K562 (cell line): ENCODE data around the gene CEP20. TPM values are rescaled to one million over a fixed set of nuclear protein-coding genes. Genes with fewer than 3 reads are reported as not detected.
A peak's percentile ranks its signal among the peaks of the same experiment; 100 is the strongest.

Experiments
- ARID1B ChIP-seq: fragments of 450-650 bp; IDR thresholded peaks from 2 replicates; pipeline ENCODE4 v1.6.1; 2016; ENCODE audit warnings: antibody characterized with exemption, mild to moderate bottlenecking, inconsistent platforms
- EP400 ChIP-seq: fragments of 450-650 bp; IDR thresholded peaks from 2 replicates; pipeline ENCODE4 v1.6.1; 2017; ENCODE audit warnings: antibody characterized with exemption, mild to moderate bottlenecking, moderate library complexity
- FOXJ3 ChIP-seq: sonication (generic); formaldehyde crosslinking; IDR thresholded peaks from 2 replicates; pipeline ENCODE4 v1.4.0; 2020; ENCODE audit warnings: mild to moderate bottlenecking, missing genetic modification reagents
- JUND ChIP-seq, 2 experiments: IDR thresholded peaks; 2 replicates in 1 of 2; 3 replicates in 1 of 2; pipeline ENCODE4 v1.6.1; 2011; ENCODE audit warnings: borderline replicate concordance in 2 of 2, low read depth in 2 of 2, low read length in 2 of 2, improper control_type of control experiment in 1 of 2, missing biosample characterization in 1 of 2, missing genetic modification characterization in 1 of 2, missing genetic modification reagents in 1 of 2
- KAT2B ChIP-seq: IDR thresholded peaks from one replicate; pipeline ENCODE4 v1.6.1; 2012; ENCODE audit warnings: low read depth, mild to moderate bottlenecking, control low read depth, inconsistent platforms, low read length, moderate library complexity
- KAT8 ChIP-seq: fragments of 450-650 bp; IDR thresholded peaks from 2 replicates; pipeline ENCODE4 v1.6.1; 2016; ENCODE audit warnings: low read depth, mild to moderate bottlenecking
- MCM3 ChIP-seq: fragments of 450-650 bp; IDR thresholded peaks from 2 replicates; pipeline ENCODE4 v1.6.1; 2016
- MTF1 ChIP-seq: fragments of 250-450 bp; sonication (Bioruptor Pico); IDR thresholded peaks from 2 replicates; pipeline ENCODE4 v1.9.0; 2021; ENCODE audit warnings: moderate library complexity, mild to moderate bottlenecking, inconsistent platforms, borderline replicate concordance
- NFIC ChIP-seq: fragments of 450-650 bp; IDR thresholded peaks from 2 replicates; pipeline ENCODE4 v1.6.1; 2017; ENCODE audit warnings: mild to moderate bottlenecking, inconsistent platforms
- SETDB1 ChIP-seq: IDR thresholded peaks from one replicate; pipeline ENCODE4 v1.6.1; 2012; ENCODE audit warnings: low read length, control low read depth, inconsistent platforms
- TAF9B ChIP-seq: fragments of 450-650 bp; IDR thresholded peaks from 2 replicates; pipeline ENCODE4 v1.6.1; 2018; ENCODE audit warnings: mild to moderate bottlenecking; ENCODE audit not compliant: partially characterized antibody
- XRCC5 ChIP-seq: fragments of 200-400 bp; formaldehyde crosslinking; IDR thresholded peaks from 2 replicates; pipeline ENCODE4 v1.6.1; 2017; ENCODE audit warnings: low read depth, mild to moderate bottlenecking, low read length
- ZKSCAN1 ChIP-seq: fragments of 150-350 bp; IDR thresholded peaks from 2 replicates; pipeline ENCODE4 v1.6.1; 2016; ENCODE audit warnings: low read depth, low read length
- ZNF121 ChIP-seq: sonication (generic); formaldehyde crosslinking; conservative IDR thresholded peaks from 2 replicates; pipeline ENCODE4 v1.8.0; 2022; ENCODE audit warnings: missing genetic modification reagents
- ZNF134 ChIP-seq: fragments of 250-450 bp; sonication (Bioruptor Pico); conservative IDR thresholded peaks from 2 replicates; pipeline ENCODE4 v1.4.0; 2020
- ZNF79 ChIP-seq: fragments of 250-450 bp; sonication (Bioruptor Pico); IDR thresholded peaks from 2 replicates; pipeline ENCODE4 v1.4.0; 2020; ENCODE audit warnings: low read depth, mild to moderate bottlenecking, moderate library complexity
- polyA plus RNA-seq, 8 experiments: library from polyadenylated mRNA; depleted of rRNA in 4 of 8; stranded (reverse) in 5 of 8; unstranded in 3 of 8; fragments of >200 nt; fragmentation: Nextera tagmentation in 2 of 8; fragmentation: Illumina TruSeq in 1 of 8; extraction: Ambion mirVana in 2 of 8; extraction: Trizol in 1 of 8; gene quantifications; 2 replicates each; pipeline versions ENCODE4 v1.2.1 to v1.2.3, GENCODE V29; 2011 to 2014; ENCODE audit warnings: inconsistent platforms in 1 of 8, missing spikeins in 1 of 8
- total RNA-seq, 7 experiments: library from RNA; depleted of rRNA in 6 of 7; stranded (reverse); fragments of >200 nt in 6 of 7; fragmentation: Illumina TruSeq in 2 of 7; extraction: Trizol in 2 of 7; gene quantifications; 2 replicates each; pipeline versions ENCODE4 v1.2.1 to v1.2.3, GENCODE V29; 2011 to 2021; ENCODE audit warnings: low replicate concordance in 1 of 7
- TF ChIP-seq, protein P1 (sequence below), 2 experiments: fragments of 450-650 bp in 1 of 2; sonication (generic) in 1 of 2; formaldehyde crosslinking in 1 of 2; IDR thresholded peaks in 1 of 2; conservative IDR thresholded peaks in 1 of 2; 2 replicates each; pipeline versions ENCODE4 v1.6.1 to v1.8.1; 2016 to 2023; ENCODE audit warnings: mild to moderate bottlenecking in 2 of 2, moderate library complexity in 2 of 2, inconsistent platforms in 1 of 2, missing genetic modification reagents in 1 of 2
- TF ChIP-seq, protein P2 (sequence below): fragments of 250-450 bp; sonication (Bioruptor Pico); IDR thresholded peaks from 2 replicates; pipeline ENCODE4 v1.8.0; 2021; ENCODE audit warnings: borderline replicate concordance, mild to moderate bottlenecking, moderate library complexity; ENCODE audit not compliant: poor library complexity, severe bottlenecking
- TF ChIP-seq, protein P3 (sequence below), 2 experiments: fragments of 450-650 bp; IDR thresholded peaks; 2 replicates each; pipeline ENCODE4 v1.6.1; 2016; ENCODE audit warnings: mild to moderate bottlenecking in 2 of 2, borderline replicate concordance in 1 of 2, low read depth in 1 of 2, moderate library complexity in 1 of 2

CEP20 gene
- total and polyA plus RNA-seq, 9 of the 15 experiments (the other 6 are each of a cell fraction or from before 2014, with no cell fraction given), result 41.3 to 150 (median 104) TPM

DNA sequence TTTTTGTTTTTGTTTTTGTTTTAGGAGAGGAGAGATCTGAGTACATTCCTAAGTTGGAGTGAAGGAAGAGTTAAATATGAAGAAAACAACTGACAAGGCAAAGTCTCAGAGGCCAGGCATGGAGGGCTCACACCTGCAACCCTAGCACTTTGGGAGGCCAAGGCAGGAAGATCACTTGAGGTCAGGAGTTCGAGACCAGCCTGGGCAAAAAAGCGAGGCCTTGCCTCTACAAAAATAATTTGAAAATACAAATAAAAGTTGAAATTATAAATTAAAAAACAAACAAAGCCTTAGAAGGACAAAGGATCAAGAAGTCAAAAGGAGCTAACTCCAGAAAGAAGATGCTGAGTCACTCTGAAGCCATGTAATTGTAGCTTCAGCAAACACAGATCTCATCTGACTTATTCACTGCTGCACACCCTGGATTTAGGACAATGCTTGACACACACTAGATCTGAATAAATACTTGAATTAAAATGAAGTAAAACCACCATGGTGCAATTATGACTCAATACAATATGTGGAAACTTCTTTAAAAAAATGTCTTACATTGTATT is 9.1 kb downstream of the CEP20 start (continued):
- TF ChIP-seq SETDB1 (no peak), NFIC (no peak), ZNF134 (CRISPR knock-in tag) (no peak), MTF1 (no peak), EP400 (peak; percentile 52), ZNF121 (no peak), FOXJ3 (CRISPR knock-in tag) (no peak), XRCC5 (no peak), KAT2B (no peak), ARID1B (peak; percentile 64), ZNF79 (no peak), JUND (IDR thresholded peaks at IDR 0.05; ENCODE audit: borderline replicate concordance, low read depth, low read length) (peak; percentile 57; the same call in 1 of the 2 replicates), JUND (tag; IDR thresholded peaks at IDR 0.05; ENCODE audit: borderline replicate concordance, low read depth, low read length) (peak; percentile 63; the same call in 2 of the 3 replicates), MCM3 (no peak), ZKSCAN1 (no peak), TAF9B (no peak), KAT8 (no peak)
- TF ChIP-seq, protein P1, sequence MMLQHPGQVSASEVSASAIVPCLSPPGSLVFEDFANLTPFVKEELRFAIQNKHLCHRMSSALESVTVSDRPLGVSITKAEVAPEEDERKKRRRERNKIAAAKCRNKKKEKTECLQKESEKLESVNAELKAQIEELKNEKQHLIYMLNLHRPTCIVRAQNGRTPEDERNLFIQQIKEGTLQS (IDR thresholded peaks at IDR 0.05), result peak; percentile 33; the same call in 1 of the 2 replicates
- TF ChIP-seq, protein P1 (CRISPR knock-in tag; conservative IDR thresholded peaks at IDR 0.05), result no peak
- TF ChIP-seq, protein P2, sequence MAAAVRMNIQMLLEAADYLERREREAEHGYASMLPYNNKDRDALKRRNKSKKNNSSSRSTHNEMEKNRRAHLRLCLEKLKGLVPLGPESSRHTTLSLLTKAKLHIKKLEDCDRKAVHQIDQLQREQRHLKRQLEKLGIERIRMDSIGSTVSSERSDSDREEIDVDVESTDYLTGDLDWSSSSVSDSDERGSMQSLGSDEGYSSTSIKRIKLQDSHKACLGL, result no peak
- TF ChIP-seq, protein P3, sequence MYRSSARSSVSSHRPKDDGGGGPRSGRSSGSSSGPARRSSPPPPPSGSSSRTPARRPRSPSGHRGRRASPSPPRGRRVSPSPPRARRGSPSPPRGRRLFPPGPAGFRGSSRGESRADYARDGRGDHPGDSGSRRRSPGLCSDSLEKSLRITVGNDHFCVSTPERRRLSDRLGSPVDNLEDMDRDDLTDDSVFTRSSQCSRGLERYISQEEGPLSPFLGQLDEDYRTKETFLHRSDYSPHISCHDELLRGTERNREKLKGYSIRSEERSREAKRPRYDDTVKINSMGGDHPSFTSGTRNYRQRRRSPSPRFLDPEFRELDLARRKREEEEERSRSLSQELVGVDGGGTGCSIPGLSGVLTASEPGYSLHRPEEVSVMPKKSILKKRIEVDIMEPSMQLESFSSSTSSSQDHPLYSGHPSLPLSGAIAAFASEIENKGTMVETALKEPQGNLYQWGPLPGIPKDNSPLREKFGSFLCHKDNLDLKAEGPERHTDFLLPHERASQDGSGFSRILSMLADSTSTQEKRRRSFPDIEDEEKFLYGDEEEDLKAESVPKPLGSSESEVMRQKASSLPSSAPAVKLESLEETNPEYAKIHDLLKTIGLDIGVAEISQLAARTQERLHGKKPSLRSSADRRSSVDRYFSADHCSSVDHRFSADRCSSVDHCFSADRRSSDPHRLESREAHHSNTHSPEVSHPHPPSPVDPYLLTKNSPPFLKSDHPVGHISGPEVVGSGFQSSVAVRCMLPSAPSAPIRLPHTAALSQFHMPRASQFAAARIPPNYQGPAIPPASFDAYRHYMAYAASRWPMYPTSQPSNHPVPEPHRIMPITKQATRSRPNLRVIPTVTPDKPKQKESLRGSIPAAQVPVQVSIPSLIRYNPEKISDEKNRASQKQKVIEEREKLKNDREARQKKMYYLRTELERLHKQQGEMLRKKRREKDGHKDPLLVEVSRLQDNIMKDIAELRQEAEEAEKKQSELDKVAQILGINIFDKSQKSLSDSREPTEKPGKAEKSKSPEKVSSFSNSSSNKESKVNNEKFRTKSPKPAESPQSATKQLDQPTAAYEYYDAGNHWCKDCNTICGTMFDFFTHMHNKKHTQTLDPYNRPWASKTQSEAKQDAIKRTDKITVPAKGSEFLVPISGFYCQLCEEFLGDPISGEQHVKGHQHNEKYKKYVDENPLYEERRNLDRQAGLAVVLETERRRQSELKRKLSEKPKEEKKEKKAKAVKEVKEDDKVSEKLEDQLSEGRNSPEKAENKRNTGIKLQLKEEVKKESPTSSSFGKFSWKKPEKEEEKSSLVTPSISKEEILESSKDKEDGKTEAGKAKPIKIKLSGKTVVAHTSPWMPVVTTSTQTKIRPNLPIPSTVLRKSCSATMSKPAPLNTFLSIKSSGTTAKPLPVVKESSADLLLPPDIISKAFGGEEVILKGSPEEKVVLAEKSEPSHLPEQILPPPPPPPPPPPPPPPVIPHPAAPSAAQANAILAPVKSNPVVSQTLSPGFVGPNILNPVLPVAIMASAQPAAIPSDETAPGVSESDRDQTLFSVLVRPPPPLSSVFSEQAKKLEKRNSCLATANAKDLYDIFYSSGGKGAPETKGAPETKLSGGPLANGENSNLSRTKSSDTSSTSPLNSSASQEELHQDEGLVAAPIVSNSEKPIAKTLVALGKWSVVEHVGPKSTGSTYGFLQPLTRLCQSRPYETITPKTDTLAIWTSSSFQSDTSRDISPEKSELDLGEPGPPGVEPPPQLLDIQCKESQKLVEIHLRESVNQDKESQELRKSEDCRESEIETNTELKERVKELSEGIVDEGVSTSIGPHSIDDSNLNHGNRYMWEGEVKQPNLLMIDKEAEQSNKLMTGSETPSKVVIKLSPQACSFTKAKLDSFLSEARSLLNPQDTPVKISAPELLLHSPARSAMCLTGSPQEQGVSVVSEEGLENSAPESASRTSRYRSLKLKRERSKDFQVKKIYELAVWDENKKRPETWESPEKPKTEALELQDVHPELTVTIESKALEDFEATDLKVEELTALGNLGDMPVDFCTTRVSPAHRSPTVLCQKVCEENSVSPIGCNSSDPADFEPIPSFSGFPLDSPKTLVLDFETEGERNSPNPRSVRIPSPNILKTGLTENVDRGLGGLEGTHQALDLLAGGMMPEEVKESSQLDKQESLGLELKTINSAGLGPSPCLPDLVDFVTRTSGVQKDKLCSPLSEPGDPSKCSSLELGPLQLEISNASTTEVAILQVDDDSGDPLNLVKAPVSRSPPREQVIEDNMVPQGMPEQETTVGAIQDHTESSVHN (IDR thresholded peaks at IDR 0.05; ENCODE audit: borderline replicate concordance in 1 of 2, low read depth in 1 of 2), result 0 out of 4 replicates have a peak, but pooled peaks of 1 of the 2 experiments have one; percentile 20
